ENCODE results near the gene KLHL29.

DNA sequence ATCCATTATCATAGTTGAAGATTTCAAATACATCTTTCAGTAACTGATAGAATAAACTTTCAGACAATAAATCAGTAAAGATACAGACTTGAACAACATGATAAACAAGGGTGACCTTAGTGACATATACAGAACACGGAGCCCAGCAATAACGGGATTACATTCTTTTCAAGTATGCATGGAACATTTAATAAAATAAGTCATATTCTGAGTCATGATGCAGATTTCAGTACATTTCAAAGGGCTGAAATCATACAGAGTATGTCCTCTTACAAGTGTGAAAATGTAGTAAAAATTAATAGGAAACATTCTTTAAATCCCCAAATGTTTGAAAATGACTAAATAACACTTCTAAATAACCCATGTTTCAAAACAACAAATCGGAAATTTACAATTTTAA is 17.2 kb upstream of the KLHL29 start:
- TF ChIP-seq, protein P1, sequence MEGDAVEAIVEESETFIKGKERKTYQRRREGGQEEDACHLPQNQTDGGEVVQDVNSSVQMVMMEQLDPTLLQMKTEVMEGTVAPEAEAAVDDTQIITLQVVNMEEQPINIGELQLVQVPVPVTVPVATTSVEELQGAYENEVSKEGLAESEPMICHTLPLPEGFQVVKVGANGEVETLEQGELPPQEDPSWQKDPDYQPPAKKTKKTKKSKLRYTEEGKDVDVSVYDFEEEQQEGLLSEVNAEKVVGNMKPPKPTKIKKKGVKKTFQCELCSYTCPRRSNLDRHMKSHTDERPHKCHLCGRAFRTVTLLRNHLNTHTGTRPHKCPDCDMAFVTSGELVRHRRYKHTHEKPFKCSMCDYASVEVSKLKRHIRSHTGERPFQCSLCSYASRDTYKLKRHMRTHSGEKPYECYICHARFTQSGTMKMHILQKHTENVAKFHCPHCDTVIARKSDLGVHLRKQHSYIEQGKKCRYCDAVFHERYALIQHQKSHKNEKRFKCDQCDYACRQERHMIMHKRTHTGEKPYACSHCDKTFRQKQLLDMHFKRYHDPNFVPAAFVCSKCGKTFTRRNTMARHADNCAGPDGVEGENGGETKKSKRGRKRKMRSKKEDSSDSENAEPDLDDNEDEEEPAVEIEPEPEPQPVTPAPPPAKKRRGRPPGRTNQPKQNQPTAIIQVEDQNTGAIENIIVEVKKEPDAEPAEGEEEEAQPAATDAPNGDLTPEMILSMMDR (IDR thresholded peaks at IDR 0.05) = no peak
- TF ChIP-seq POLR2A (IDR thresholded peaks at IDR 0.05) = no peak
